Smooth muscle cell of the brain vasculature (primary cell): ENCODE measurements around the gene DPP8.
"Not testable (repeated sequence)": the region's sequence is repeated elsewhere in the genome, so short reads cannot be mapped to it uniquely, and the experiment has no call there.

Source experiments
- DNase-seq: peaks from one replicate; pipeline ENCODE4 v3.0.0-alpha.2; 2012; ENCODE audit warnings: low read depth, low spot score

DPP8 gene

GRCh38 chr15:65516997-65517865, at the start of gene DPP8:
TSS of gene DPP8 (minus strand) at chr15:65517689. CDS start at chr15:65512553, 5,136 bp downstream.
- DNase-seq: peak; percentile 84

- DNase-seq: no peak
Measured at GRCh38 chr15:65561934-65562333, 44.4 kb upstream of the DPP8 start.

GRCh38 chr15:65559941-65560340, 42.5 kb upstream of the DPP8 start:
- no peak for DNase-seq

- DNase-seq: no peak
Measured at GRCh38 chr15:65558997-65559760, 41.7 kb upstream of the DPP8 start.

GRCh38 chr15:65558336-65558735, 40.8 kb upstream of the DPP8 start:
- DNase-seq: no peak

- no peak for DNase-seq
Measured at GRCh38 chr15:65556622-65557021, 39.1 kb upstream of the DPP8 start.

- DNase-seq: no peak
Measured at GRCh38 chr15:65553691-65554090, 36.2 kb upstream of the DPP8 start.

- DNase-seq: not testable (repeated sequence)
Measured at GRCh38 chr15:65552851-65553250, 35.4 kb upstream of the DPP8 start.

- no peak for DNase-seq
Measured at GRCh38 chr15:65551183-65551582, 33.7 kb upstream of the DPP8 start.

- DNase-seq: peak; percentile 54
Measured at GRCh38 chr15:65550681-65551098, 33.2 kb upstream of the DPP8 start.

GRCh38 chr15:65549288-65549687, 31.8 kb upstream of the DPP8 start:
- not testable (repeated sequence) for DNase-seq

GRCh38 chr15:65547841-65548240, 30.4 kb upstream of the DPP8 start:
- no peak for DNase-seq

GRCh38 chr15:65541231-65541820, 23.8 kb upstream of the DPP8 start:
- no peak for DNase-seq

- no peak for DNase-seq
Measured at GRCh38 chr15:65540314-65540713, 22.8 kb upstream of the DPP8 start.

- DNase-seq: no peak
Measured at GRCh38 chr15:65535192-65535591, 17.7 kb upstream of the DPP8 start.

GRCh38 chr15:65533057-65533756, 15.7 kb upstream of the DPP8 start:
- no peak for DNase-seq

- no peak for DNase-seq
Measured at GRCh38 chr15:65532738-65533051, 15.2 kb upstream of the DPP8 start.

GRCh38 chr15:65530318-65531111, 13.0 kb upstream of the DPP8 start, which contains the start of gene HACD3:
TSS of gene HACD3 (plus strand) at chr15:65530463. CDS start at chr15:65530632, 169 bp downstream.
- DNase-seq: no peak

- no peak for DNase-seq
Measured at GRCh38 chr15:65529762-65530317, 12.4 kb upstream of the DPP8 start.

GRCh38 chr15:65528461-65529060, 11.1 kb upstream of the DPP8 start:
- DNase-seq: no peak
